Prostate gland (tissue), 2 donors: ENCODE data around the gene VPS54.

Experiments used
- CTCF ChIP-seq, 4 experiments: fragments of 200-600 bp in 2 of 4; fragments of 450-650 bp in 2 of 4; sonication (generic) in 2 of 4; IDR thresholded peaks; 1 replicate in 3 of 4; 2 replicates in 1 of 4; pipeline ENCODE4 v1.5.1; 2016 to 2019; ENCODE audit warnings: antibody characterized with exemption in 4 of 4, mild to moderate bottlenecking in 2 of 4, moderate library complexity in 2 of 4
- POLR2AphosphoS5 ChIP-seq: sonication (generic); formaldehyde crosslinking; IDR thresholded peaks from one replicate; pipeline ENCODE4 v1.6.1; 2017; ENCODE audit warnings: antibody characterized with exemption

GRCh38 chr2:63993871-63994270 is 25.4 kb downstream of the VPS54 start:
- TF ChIP-seq CTCF (IDR thresholded peaks at IDR 0.05) (no peak), POLR2AphosphoS5 (no peak)
